GM13977 (cell line): ENCODE data around the gene LYSMD2.

Experiments used
- DNase-seq: peaks from one replicate; pipeline ENCODE4 v3.0.0; 2012; ENCODE audit warnings: low spot score
- CTCF ChIP-seq: IDR thresholded peaks from 2 replicates; pipeline ENCODE4 v1.5.1; 2012; ENCODE audit warnings: mild to moderate bottlenecking, control low read depth; ENCODE audit not compliant: insufficient read depth; ENCODE audit errors: extremely low read depth, missing control alignments
- in situ Hi-C: fragments of 300-500 bp; cut with MboI; formaldehyde crosslinking; loops from one replicate; pipeline ENCODE4 v1.12.0; 2022; ENCODE audit warnings: low sequenced_read_pairs, low pct_unique_long_range_greater_than_20kb, mixed read lengths, inconsistent platforms; ENCODE audit not compliant: unreplicated experiment

The LYSMD2 gene

DNA sequence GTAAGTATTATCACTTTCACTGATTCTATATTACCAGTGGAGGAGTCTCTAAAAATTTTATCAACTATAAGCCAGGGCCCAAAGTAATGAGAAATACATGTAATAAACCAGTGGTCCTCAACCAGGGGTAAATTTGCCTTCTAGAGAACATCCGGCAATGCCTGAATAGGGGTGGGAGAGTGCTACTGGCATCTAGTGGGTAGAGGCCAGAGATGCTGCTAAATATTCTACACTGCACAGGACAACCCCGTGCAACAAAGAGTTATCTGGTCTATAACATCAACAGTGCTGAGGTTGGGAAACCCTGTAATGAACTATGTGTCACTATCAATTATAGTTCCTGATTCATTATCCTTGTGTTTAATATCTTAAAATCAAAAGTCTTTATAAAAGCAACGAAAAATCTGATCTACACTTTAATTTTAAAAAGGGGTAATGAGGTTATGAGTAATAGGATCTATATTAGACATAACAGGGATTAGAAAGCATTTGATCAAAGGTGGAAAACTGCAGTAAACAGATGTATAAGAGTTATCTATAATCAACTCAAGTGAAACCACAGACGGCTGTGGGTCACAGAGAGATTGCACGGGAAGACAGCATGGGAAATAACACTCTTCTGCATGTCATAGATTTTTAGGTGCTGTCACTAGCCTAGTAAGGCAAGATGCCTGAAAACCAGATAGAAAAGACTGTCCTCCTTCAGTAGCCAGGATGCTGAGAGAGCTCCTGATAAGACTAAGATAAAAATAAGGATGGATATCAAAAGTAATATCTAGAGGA lies 2.0 kb downstream of the LYSMD2 start:
- TF ChIP-seq CTCF: peak; percentile 47
- no peak for DNase-seq
- in situ Hi-C loops: no loop called here

GRCh38 chr15:51732646-51733045 lies 4.8 kb downstream of the LYSMD2 start:
- no peak for DNase-seq
- in situ Hi-C loops: no loop called here
- no peak for TF ChIP-seq CTCF

GRCh38 chr15:51731549-51732267 lies 5.7 kb downstream of the LYSMD2 start:
- DNase-seq: peak; percentile 58
- TF ChIP-seq CTCF: no peak
- in situ Hi-C loops: no loop called here

GRCh38 chr15:51727141-51727897 lies 10.1 kb downstream of the LYSMD2 start:
- no peak for DNase-seq
- TF ChIP-seq CTCF: peak; percentile 22
- in situ Hi-C loops: no loop called here

GRCh38 chr15:51726302-51727073 lies 11.0 kb downstream of the LYSMD2 start:
- no peak for TF ChIP-seq CTCF
- peak; percentile 49 for DNase-seq
- in situ Hi-C loops: no loop called here

DNA sequence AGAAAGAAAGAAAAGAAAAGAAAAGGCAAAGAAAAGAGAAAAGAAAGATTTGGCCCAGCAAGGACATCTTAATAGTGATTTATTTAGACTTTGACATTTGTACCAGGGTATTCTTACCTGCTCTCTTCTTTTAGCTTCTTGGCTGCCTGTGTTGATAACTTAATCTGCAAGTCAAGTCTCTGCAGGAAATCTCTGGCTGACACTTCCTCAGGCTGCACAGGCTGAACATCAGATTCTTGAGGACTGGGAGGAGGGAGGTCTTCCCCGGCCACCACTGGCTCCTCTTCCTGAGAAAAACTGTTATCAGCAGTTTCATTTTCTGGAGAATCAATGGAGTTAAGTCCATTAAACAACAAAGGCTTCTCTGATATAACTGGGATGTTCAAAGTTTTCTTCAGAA lies 12.8 kb downstream of the LYSMD2 start:
- in situ Hi-C loops: no loop called here
- no peak for TF ChIP-seq CTCF
- no peak for DNase-seq
